HT1080 (cell line): ENCODE results near the gene TBX18. TPM values are rescaled to one million over a fixed set of nuclear protein-coding genes. Genes with fewer than 3 reads are reported as not detected.
A peak's percentile ranks its signal among the peaks of the same experiment; 100 is the strongest.

Experiments
- DNase-seq: peaks from one replicate; pipeline ENCODE4 v3.0.0-alpha.2; 2015; ENCODE audit warnings: low read depth
- polyA plus RNA-seq, 2 experiments: library from polyadenylated mRNA; depleted of rRNA; stranded (reverse); fragments of >200 nt; gene quantifications; 2 replicates each; pipeline ENCODE4 v1.2.3, GENCODE V29; 2015
- total RNA-seq: library from RNA; depleted of rRNA; stranded (reverse); fragments of >200 nt; shearing (Covaris generic); gene quantifications from 2 replicates; pipeline ENCODE4 v1.2.3, GENCODE V29; 2014; rRNA removed

The TBX18 gene
- total RNA-seq: 5.1 and 5.9 TPM in 2 replicates
- polyA plus RNA-seq (2015; cell fraction: cytosol; rRNA removed): 4.5 and 4.7 TPM in 2 replicates
- polyA plus RNA-seq (2015; cell fraction: nucleus; rRNA removed): 10.8 and 15.8 TPM in 2 replicates

DNA sequence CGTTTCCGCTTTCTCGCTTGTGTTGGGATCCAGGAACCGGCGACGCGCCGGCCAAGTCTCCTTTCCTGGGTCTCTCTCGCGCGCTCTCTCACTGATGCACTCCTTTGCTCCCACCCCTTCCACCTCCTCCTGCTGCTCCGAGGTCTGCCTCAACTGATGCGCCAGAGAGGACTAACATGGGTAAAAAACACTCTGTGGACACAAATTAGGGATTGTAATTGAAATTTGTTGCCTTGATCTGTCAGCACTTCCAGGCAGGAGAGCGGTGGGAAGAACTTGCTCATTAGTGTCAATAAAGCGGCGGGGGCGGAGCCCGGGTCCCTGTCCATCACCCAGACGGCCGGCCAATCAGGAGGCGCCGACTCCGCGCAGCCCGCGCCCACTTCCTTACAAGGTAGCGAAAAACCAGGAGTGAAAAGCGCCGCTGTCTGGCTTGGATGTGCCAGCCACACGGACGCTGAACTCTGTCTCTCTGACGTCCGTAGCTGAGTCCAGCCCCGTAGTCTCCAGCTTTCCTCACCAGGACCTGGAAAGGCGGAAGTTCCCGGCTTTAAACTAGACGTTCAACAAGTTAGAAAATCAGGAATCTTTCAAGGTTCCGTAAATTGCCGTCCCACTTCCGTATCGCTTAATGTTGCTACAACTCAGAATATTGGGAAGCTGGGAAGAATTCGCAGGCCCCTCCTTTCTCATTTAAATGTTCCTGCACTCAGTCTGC lies at the start of gene TBX18:
TBX18 (minus strand) TSS at position 267 of the 718 bp plus-strand sequence. CDS start 417 bp downstream, outside the sequence.
- peak; percentile 97 for DNase-seq

DNA sequence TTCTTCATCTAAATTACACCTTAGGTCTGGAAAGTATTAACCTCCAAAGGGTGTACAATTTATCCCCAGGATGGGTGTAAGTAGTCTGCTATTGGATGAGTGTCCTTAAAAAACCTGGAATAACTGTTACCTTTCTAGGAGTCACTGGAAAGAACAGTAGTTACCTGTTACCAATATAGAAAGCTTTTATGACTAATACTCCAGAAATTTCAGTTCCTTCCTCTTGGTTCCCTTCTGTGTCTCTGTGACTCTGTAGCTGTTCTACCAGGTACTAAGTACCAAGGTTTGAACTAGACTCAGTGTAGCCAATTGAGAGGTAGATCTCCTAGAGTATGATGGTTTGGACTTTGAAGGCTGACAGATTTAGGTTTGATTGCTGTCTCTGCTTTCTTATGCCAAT lies 47.0 kb upstream of the TBX18 start:
- DNase-seq: peak; percentile 11

DNA sequence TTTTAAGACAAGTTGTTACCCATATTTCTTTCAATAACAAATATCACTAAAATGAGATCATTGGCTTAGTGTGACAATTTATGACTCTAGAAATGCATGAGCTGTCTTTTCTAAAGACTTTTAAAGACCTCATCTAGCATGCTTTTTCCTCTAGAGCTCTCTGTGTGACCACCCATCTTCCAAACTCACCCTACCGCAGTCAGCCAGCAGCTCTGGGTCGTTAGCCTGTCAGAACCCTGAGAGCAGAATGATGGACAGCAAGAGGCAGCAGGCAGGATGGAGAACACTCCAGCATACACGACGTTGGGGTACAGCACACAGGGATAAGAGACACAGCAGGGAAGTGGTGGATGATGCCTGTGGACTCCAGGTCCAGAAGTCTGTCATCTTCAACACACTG lies 45.1 kb upstream of the TBX18 start:
- no peak for DNase-seq

DNA sequence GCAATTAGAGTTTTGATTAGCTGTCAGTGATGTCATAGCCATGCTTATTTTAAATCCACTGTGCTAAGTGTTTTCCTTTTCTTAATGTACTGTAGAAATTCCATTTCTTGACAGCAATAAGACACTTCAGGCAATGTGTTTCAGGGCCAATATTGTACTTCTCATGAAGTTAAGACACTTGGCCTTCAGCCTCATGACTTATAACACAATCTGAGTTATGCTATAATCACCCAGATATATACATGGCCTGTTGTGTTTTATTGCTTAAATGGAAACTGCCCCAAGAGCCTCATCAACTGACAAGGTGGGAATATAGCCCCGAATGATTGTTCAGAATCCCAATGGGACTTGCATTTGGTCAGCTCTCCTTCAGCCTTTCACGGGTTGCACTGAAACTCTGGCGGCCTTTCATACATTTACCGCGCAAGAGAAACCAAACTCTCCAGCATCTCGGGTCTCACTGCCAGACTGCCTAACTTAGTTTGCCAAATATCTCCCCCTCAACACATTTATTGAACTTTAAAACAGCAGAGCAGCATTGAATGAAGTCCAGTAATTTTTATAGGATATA lies 44.2 kb upstream of the TBX18 start:
- no peak for DNase-seq

DNA sequence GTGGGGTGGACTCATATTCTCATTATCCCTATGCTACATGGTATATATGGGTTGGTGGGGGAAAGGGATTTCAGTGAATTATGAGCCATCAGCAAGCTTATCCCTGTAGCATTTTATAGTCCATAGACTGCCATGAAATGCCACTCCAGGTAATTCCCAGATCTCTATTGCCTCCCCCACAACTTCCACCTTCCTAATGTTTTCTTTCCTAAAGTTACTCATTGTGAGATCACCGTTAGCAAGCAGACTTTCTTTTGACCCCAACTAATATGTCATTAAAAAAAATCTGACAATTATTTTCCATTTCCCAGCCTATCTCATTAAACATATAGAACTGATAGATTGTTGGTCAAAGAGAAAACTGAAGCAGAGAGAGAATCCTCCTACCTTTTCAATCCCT lies 40.7 kb upstream of the TBX18 start:
- DNase-seq: peak; percentile 20

DNA sequence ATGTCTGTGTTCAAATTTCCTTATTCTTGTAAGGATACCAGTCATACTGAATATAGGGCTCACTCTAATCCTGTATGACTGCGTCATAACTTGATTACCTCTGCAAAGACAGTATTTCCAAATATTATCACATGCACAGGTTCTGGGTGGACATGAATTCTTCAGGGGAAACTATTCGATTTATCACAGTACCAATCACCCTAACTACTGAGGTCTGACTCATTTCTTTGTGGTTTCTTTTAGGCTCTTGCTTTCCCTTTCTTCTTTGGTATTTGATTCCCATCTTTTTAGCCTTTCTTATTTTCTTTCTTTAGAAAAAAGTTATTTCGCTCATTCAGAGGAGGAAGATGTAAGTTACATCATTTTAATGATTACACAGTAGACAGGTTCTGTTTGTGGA lies 40.3 kb upstream of the TBX18 start:
- DNase-seq: peak; percentile 67

DNA sequence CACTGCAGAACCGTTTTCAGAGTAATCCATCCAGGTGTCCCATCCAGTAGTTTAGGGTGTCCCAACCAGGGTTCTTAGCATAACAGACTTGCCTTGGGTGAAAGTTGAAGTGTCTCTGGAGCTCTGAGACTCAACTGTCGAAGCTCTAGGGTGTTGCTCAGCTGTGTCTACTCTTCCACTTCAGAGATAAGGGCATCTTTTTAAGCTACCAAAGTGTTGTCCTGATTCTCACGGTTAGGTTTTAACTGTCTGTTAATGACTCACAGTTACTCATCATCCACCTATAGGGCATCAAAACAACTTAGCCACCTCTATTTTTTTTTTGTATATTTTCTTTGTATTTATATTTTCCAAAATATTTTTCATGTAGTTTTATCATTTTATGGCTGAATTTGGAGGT lies 36.9 kb upstream of the TBX18 start:
- peak; percentile 55 for DNase-seq

DNA sequence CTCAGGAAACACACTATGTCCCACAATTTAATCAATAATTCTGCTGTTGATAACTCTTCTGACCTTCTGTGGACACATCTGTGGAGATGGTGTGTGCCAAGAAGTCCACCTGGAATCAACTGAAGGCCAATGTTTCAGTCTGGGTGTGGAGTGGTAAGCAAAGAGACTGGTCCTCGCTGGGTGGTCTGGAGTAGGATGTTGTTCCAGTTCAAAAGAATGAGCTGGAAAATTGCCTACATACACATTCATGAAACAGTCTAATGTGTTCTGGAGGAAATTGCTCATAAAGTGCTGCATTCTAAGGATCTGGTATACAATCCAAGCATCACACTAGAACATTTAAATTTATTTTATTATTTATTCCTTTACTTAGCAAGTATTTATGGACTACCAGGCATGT lies 33.9 kb upstream of the TBX18 start:
- peak; percentile 68 for DNase-seq

DNA sequence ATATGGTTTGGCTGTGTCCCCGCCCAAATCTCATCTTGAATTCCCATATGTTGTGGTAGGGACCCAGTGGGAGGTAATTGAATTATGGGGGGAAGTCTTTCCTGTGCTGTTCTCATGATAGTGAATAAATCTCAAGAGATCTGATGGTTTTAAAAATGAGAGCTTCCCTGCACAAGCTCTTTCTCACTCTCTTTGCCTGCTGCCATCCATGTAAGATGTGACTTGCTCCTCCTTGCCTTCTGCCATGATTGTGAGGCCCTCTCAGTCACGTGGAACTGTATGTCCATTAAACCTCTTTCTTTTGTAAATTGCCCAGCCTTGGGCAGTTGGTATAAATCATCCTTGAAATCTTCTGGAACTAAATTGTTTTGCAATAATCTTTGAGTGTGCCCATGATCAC lies 31.9 kb upstream of the TBX18 start:
- no peak for DNase-seq

DNA sequence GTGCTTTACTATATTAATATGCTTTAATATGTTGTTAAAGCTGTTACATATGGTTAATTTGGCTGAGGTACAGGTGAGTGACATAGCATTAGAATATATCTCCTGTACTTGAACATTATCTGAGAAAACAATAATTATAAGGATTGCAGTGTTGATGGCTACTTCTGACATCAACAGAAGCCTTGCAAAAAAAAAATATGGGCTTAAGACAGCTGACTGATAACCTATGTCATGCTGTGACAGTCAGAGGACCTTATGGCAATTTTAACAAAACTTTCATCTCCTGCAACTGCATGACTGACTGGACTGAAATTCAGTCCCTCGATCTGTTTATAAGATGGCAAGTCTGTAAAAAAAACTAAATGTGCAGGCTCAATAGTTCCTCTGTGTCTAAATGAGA lies 27.5 kb upstream of the TBX18 start:
- DNase-seq: no peak

DNA sequence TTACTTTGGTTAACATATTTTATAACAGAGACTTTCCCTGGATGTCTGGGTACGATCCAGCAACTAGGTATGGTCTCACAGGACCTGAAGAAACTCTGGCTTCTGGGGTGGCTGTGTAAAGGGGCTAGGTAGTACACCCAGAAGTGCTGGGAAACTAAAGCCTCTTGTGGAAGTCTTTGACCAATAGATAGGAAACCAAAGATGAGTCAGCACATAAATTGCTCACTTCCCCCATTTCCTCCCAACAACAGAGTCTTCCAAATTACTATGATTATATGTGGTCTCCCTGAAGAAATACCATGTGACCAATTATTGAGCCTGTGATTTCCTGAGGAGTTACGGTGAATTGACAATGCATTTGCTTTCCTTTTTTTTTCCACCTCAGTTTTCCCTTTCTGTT lies 26.8 kb upstream of the TBX18 start:
- DNase-seq: peak; percentile 94

DNA sequence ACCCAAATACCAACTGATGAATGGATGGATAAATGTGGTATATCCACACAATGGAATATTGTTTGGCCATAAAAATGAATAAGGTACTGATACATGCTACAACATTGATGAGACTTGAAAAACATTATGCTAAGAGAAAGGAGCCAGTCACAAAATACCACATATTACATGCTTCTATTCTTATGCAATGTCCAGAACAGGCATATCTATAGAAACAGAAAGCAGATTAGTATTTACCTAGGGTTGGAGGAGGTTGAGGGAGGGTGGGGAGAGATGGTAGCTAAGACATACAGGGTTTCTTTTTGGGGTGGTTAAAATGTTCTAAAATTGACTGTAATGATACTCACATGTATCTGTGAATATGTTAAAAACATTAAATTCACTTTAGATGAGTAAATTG lies 24.8 kb upstream of the TBX18 start:
- DNase-seq: no peak

DNA sequence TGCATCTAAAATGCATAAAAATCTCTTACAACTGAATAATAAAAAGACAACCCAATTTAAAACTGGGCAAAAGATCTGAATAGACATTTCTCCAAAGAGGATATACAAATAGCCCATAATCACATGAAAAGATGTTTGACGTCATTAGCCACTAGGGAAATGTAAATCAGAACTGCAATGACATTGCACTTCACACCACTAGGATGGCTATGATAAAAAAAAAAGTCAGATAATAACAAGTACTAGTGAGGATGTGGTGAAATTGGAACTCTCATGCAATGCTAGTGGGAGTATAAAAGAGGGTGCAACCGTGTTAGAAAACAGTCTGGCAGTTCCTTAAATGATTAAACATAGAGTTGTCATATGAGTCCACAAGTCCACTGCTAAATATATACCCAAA lies 24.3 kb upstream of the TBX18 start:
- no peak for DNase-seq

DNA sequence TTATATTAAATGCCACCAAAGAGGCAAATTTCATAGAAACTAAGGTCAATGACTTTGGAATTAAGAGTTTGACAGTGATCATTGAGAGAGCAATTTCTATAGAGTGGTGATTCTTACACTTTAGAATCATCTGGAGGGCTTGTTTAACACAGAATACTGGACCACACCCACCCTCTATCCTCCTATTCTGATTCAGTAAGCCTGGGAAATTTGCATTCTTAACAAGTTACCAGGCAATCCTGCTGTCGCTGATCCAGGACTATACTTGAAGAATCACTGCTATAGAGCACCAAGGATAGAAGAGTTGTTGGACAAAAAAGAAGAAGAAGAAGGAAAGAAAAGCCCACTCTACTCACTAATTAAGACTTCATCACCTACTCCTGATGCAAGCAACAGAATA lies 21.3 kb upstream of the TBX18 start:
- DNase-seq: peak; percentile 18

DNA sequence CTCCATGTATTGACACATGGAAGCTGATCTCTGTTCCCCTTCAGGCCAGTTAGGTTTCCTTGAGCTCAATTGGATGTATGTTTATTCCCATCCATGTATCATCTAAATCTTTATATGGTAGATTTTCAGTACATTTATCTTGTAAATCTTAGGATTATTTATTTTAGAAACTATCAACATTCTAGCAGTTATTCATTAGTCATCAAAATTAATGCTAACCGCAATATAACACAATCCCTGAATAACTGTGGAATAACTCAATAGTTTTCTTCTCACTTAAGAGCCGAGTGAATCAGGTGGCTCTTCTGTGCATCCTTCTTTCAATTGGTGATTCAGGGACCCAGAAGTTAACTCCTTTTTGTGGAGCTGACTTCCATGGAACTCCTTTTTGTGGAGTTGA lies 15.5 kb upstream of the TBX18 start:
- no peak for DNase-seq

DNA sequence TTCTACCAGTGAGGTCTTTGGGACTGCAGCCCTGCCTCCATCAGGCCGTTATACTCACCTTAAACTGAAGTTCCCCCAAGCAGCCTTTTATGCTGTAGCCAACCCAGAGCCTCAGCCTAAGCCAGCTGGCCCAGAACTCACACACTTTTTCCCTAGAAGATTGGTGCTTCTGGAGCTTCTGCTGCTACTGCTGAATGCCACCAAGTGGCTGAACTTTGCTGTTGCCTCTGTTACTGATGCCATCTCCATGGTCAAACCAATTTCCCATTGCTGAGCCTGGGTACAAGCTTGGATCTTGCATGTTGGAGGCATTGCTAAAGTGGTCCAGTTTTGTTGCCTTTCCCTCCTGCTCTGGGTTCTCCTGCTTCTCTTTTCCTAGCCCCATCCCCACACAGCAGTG lies 15.0 kb upstream of the TBX18 start:
- no peak for DNase-seq

DNA sequence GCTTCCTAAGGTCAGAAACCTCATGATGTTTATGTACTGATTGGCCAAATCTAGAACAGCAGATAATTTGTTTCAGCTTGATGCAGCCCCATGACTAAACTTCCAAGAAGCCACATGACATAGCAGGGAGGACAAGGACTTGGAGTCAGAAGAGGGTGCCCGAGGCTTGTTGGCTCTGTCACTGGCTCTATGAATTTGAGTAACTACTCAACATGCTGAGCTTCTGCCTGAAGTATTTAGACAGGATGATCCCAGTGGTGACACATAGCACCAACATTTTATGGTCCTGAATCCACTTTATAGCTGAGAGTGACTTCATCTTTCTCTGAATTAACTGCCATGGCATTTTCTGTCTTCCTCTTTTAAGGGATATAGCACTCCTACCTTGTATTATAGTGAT lies 13.5 kb upstream of the TBX18 start:
- peak; percentile 61 for DNase-seq

DNA sequence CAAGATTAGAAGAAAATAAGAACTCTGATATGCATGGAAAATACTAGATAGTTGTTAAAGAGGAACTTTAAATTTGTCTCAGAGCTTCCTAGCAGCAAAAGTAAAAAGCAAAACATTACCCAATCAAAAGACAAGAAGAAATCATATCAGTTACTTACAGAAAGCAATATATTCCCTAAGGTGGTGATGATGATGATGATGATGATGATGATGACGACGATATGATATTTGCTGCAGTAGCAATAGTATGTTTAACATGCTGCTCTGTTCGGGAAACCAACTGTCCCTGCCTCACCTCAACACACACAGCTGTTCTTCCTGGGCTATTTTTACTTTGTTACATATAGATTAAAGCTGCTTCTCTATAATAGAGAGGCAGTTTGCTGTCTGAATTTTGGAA lies 12.0 kb upstream of the TBX18 start:
- no peak for DNase-seq

DNA sequence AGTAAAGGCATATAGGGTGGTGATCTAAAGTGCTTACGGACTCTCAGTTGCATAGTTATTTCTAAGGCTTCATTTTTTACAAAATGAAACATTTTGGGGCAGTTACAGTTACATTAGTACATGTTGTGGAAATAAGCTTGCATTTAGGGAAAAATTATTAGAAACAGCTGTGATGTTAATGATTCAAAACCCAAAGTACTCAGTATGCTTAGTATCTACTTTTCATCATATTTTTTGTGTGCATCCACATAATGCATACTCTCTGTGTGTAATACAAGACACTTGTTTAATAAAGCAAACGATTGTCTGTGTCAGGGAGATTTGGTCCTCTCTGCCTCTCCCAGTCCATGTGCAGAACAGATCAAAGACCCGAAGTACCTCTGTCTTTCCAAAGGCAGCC lies 11.4 kb upstream of the TBX18 start:
- no peak for DNase-seq

DNA sequence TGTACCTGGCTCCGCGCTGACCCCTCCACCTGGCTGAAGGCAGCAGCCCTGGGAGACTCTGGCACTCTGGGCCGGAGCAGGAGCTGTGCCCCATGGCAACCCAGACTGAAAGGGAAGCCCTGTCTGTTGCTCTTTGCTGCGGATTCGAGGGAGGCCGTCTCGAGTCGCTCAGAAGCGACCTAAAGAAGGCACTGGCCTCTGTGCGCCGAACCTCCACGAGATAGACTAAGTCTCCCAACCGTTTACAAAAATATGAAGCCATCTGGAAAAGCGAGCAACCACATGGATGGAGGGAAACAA lies 10.5 kb upstream of the TBX18 start:
- DNase-seq: no peak

DNA sequence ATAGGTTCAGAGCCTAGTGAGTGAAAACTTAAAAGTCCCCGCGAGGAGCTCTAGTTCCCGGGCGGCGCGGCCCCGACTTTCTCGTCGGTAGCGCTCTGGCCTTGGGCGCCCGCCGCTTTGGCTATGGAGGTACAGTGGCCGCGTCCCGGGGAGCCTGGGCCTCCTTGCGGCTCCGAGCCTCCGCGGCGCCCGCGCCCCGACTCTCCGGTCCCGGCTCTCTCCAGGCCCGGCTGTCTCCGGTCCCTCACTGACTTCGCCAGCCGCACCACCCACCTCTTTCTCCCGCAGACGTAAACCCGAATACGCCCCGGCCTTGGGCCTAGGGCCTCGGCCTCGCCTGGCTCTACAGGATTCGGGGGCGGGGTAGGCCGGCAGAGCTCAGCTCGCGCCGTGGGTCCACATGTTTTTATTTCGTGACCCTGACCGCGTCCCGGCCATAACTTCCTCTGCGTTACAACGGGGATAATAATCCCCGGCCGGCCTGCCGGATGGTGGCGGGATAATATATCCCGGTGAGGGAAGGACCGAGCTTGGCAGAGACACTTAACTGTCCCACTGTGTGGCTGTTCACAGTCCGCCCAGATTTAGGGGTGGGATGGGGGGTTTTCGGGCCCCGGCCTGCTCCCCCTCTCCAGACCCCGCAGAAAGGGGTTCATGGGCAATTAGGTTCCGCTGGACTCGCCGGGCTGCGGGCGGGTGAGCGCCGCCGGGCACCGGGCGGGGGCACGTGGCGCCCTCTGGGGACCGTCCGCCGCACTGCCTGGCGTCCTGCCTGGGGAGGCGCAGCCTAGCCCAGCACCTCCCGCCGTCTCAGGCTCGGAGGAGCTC lies 10.0 kb upstream of the TBX18 start:
- no peak for DNase-seq

DNA sequence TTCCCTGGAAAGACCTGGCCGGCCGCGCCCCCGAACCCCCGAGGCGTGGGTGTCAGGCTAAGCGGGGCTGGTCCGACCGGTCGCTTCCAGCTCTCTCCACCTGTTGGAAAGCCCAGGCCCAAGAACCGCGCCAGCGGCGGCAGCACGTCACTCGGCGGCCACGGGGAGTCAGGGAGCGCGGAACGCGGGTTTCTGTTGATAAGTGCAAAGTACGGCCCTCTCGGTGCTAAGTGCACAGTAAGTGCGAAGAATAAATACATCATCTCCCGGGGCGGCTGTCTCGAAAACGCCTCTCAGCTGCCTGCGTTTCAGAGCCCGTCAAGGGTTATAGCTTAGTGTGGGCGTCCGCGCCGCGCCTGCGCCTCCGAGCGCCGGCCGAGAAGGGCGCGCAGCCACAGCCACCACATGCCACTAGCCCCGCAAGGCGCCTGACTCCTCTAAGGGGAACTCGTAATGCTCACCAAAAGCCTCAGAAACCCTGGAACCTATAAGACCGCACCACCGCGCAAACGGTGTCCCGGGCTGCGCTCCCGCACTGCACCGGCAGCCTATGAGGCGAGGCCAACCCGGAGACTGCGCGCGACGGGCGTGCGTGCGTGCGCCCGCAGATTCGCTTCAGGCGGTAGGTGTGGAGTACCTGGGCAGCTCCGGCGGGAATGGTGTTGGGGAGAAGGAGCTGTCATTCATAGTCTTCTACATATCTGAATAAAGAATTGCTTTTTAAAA lies 9.2 kb upstream of the TBX18 start:
- DNase-seq: no peak
